NCI-H69 (cell line): ENCODE results near the gene FUT6.
"Not testable (repeated sequence)": the region's sequence is repeated elsewhere in the genome, so short reads cannot be mapped to it uniquely, and the experiment has no call there.

Experiments
- DNase-seq: peaks from one replicate; lab custom pipeline; 2025; lab: John Stamatoyannopoulos, UW

The FUT6 gene

DNA sequence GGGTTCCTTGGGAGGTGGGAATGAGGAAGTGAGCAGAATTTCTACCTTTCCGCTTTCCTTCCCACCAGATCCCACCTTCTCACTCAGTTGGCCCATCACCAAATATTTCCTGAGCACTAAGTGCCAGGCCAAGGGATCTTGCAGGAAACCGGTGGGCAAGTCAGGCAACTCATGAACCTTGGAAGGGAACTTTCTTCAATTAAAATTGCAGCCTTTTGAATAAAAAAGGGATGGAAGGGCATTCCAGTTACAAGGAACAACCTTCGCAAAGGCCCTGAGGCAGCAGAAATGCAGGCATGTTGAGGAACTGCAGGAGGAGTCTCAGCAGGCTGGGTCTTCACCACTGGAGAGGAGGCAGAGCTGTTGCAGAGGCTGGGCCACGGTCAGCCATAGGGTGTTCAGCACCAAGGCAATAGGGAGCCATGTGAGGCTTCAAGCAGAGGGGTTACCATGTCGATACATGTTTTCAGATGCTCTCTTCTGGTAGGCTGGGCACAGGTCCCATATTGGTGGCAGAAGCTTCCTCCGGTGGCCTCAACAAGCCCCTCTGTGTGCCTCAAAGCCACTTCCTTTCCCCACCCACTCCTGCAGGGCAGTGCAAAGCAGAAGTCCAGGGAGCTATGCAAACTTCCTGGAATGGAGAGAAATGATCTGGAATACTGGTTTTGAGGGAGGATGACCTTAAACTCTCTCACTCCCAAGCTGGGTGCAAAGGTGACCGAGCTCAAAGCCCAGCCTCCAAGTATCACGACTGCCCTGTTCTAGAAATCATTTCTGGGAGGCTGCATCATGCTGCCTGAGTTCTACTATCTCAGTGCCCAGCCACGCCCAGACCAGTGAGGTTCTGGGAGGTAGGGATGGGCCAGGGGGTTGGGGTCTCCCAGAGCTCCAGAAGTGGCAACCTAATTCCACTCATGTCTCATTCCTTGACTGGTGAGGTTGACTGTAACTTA, at the start of gene FUT6:
FUT6 (minus strand) TSS at position 638 of the 953 bp plus-strand sequence. CDS start 7,135 bp downstream, outside the sequence.
- DNase-seq, result no peak

GRCh38 chr19:5884065-5884811, 44.7 kb upstream of the FUT6 start:
- peak; percentile 77 for DNase-seq

DNA sequence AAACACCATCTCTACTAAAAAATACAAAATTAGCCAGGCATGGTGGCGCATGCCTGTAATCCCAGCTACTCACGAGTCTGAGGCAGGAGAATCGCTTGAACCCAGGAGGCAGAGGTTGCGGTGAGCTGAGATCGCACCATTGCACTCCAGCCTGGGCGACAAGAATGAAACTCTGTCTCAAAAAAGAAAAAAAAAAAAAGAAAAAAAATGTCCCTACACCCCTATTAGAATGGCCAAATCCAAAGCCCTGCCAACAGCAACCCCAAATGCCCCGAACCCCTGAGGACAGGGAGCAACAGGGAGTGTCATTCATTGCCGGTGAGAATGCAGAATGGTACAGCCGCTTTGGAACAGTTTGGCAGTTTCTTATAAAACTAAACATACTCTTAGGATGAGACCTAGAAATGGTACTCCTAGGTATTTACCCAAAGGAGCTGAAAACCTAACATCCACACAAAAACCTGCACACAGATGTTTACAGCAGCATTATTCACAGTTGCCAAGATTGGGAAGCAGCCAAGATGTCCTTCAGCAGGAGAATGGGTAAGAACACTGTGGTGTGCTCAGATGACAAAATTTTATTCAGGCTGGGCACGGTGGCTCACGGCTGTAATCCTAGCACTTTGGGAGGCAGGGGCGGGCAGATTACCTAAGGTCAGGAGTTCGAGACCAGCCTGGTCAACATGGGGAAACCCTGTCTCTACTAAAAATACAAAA, 43.8 kb upstream of the FUT6 start:
- DNase-seq, result peak; percentile 86

DNA sequence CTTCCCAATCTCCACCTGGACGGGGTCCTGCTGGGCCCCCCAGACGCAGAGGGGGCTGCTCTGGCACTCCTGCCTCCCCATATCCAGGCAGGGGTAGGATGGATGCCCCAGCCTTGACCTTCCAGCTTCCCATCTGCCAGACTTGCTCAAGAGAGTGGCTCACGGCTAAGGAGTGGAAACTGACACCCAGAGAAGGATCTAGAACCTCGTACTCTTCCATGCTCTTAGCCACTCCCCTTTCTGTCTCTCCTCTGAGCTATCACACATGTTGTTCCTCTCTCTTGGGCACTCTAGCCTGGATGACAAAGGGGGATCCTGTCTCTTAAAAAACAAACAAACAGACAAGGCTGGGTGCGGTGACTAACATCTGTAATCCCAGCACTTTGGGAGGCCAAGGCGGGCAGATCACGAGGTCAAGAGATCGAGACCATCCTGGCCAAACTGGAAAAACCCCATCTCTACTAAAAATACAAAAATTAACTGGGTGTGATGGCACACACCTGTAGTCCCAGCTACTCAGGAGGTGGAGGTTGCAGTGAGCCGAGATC, 43.0 kb upstream of the FUT6 start:
- peak; percentile 94 for DNase-seq

GRCh38 chr19:5881543-5882299, 42.2 kb upstream of the FUT6 start:
- DNase-seq, result peak; percentile 99

- peak; percentile 98 for DNase-seq
Measured at GRCh38 chr19:5880604-5881078, 41.1 kb upstream of the FUT6 start.

- no peak for DNase-seq
Measured at GRCh38 chr19:5880196-5880595, 40.7 kb upstream of the FUT6 start.

- peak; percentile 81 for DNase-seq
Measured at GRCh38 chr19:5877882-5878281, 38.4 kb upstream of the FUT6 start.

GRCh38 chr19:5877427-5877826, 37.9 kb upstream of the FUT6 start:
- peak; percentile 65 for DNase-seq

DNA sequence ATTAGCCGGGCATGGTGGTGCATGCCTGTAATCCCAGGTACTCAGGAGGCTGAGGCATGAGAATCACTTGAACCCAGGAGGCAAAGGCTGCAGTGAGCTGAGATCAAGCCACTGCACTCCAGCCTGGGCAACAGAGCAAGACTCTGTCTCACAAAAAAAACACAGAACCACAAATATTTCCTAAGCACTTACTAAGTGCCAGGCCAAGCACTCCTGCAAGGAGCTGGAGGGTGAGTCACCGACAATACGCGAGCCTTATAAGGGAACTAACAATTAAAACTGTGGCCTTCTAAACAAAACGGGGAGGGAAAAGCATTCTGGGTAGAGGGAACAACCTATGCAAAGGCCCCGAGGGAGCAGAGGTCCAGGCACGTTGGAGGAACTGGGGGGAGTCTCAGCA, 35.0 kb upstream of the FUT6 start:
- not testable (repeated sequence) for DNase-seq

- DNase-seq, result no peak
Measured at GRCh38 chr19:5873617-5874199, 34.2 kb upstream of the FUT6 start.

DNA sequence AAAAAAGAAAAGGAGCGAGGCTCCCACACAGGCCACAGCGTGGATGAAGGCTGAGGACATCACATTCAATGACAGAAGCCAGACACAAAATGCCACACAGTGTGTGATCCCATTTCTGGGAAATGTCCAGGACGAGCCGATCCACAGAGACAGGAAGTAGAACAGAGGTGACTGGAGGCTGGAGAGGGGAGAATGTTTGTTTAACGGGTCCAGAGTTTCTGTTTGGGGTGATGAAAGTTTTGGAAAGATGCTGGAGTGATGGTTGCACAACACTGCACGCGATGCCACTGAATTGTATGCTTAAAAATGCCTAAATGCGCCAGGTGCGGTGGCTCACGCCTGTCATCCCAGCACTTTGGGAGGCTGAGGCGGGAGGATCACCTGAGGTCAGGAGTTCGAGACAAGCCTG, 31.5 kb upstream of the FUT6 start:
- DNase-seq, result no peak

DNA sequence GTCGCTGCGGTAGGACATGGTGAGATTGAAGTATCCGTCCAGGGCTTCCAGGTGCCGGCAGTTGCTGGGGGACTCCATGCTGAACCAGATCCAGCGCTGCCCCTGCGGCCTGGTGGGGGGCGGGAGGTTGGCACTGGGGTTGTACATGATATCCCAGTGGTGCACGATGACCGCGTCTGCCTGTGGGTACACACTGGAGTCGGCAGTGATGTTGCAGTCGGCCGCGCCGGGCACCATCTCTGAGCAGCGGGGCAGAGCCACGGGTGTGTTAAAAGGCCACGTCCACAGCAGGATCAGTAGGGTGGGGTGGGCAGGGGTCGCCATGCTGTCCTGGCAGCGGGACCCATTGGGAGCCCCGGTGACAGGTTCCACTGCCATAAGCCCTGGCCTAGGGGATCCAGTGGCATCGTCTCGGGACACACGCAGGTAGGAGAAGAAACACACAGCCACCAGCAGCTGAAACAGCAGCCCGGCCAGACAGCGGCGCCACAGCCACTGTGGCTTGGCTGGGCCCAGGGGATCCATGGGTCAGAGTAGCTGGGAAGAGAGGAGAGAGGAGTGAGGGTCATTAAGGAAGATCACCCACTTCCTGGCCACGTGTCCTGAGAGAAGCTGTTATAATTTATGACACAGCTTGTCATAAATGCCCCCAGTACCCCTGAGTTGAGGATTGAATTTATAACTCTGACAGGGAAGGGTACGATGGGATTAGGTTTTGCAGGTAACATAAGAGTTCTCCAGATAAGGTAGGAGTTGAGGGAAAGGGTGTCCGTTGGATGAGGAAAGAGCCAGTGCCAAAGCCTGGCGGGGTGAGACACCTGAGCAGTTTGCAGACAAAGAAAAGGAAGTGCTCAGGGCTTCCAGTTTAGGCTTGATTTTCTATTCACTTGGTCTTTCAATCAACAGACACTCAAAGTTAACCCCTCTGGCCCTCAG, 28.0 kb upstream of the FUT6 start:
- DNase-seq, result peak; percentile 71

- no peak for DNase-seq
Measured at GRCh38 chr19:5865772-5866171, 26.3 kb upstream of the FUT6 start.

- no peak for DNase-seq
Measured at GRCh38 chr19:5864725-5865486, 25.4 kb upstream of the FUT6 start.

GRCh38 chr19:5864013-5864720, 24.7 kb upstream of the FUT6 start:
- DNase-seq, result no peak

GRCh38 chr19:5863030-5863665, 23.6 kb upstream of the FUT6 start:
- DNase-seq, result peak; percentile 32
